Hepatocyte (in vitro differentiated cells): ENCODE results near the gene ARHGEF26.

ENCODE experiments used
- EZH2 ChIP-seq: fragments of 200-600 bp; sonication (generic); IDR thresholded peaks from 2 replicates; pipeline ENCODE4 v1.6.1; 2016; ENCODE audit warnings: antibody characterized with exemption, mild to moderate bottlenecking, borderline replicate concordance
- EZH2phosphoT487 ChIP-seq: fragments of 200-600 bp; sonication (generic); IDR thresholded peaks from one replicate; pipeline ENCODE4 v1.6.1; 2018; ENCODE audit warnings: antibody characterized with exemption, mild to moderate bottlenecking, low read depth, moderate library complexity; ENCODE audit not compliant: unreplicated experiment, severe bottlenecking
- TF ChIP-seq, protein P1 (sequence below): fragments of 200-600 bp; sonication (generic); IDR thresholded peaks from 2 replicates; pipeline ENCODE4 v1.5.1; 2016; ENCODE audit warnings: antibody characterized with exemption, mild to moderate bottlenecking; ENCODE audit not compliant: poor library complexity

- TF ChIP-seq, protein P1, sequence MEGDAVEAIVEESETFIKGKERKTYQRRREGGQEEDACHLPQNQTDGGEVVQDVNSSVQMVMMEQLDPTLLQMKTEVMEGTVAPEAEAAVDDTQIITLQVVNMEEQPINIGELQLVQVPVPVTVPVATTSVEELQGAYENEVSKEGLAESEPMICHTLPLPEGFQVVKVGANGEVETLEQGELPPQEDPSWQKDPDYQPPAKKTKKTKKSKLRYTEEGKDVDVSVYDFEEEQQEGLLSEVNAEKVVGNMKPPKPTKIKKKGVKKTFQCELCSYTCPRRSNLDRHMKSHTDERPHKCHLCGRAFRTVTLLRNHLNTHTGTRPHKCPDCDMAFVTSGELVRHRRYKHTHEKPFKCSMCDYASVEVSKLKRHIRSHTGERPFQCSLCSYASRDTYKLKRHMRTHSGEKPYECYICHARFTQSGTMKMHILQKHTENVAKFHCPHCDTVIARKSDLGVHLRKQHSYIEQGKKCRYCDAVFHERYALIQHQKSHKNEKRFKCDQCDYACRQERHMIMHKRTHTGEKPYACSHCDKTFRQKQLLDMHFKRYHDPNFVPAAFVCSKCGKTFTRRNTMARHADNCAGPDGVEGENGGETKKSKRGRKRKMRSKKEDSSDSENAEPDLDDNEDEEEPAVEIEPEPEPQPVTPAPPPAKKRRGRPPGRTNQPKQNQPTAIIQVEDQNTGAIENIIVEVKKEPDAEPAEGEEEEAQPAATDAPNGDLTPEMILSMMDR = no peak
- TF ChIP-seq EZH2 (no peak), EZH2phosphoT487 (no peak)
Measured at GRCh38 chr3:154089421-154090420, 31.5 kb upstream of the ARHGEF26 start.
